GM23338 (cell line): ENCODE data around the gene CD247. TPM values are rescaled to one million over a fixed set of nuclear protein-coding genes. Genes with fewer than 3 reads are reported as not detected.

Experiments used
- ATAC-seq: fragments of 200-7000 bp; cut with Tn5 transposase; 3 replicates; pipeline ENCODE4 v1.9.1; 2020
- DNase-seq: peaks from one replicate; pipeline ENCODE4 v3.0.0-alpha.2; 2015; ENCODE audit warnings: low spot score
- H2AFZ ChIP-seq: fragments of 200-600 bp; sonication (generic); 2 replicates; pipeline ENCODE4 v1.8.0; 2016; ENCODE audit warnings: antibody characterized with exemption, mild to moderate bottlenecking, moderate library complexity
- H3F3A ChIP-seq: fragments of 200-600 bp; sonication (generic); replicated peaks from 2 replicates; pipeline ENCODE4 v1.8.0; 2017; ENCODE audit warnings: antibody characterized with exemption, mixed run types, low read depth
- H3K27ac ChIP-seq: fragments of 200-600 bp; sonication (generic); 2 replicates; pipeline ENCODE4 v1.6.1; 2016; ENCODE audit warnings: low read depth
- H3K27me3 ChIP-seq: fragments of 200-600 bp; sonication (generic); 2 replicates; pipeline ENCODE4 v1.8.0; 2016; ENCODE audit warnings: mild to moderate bottlenecking, mixed run types, moderate library complexity; ENCODE audit not compliant: insufficient read depth
- H3K36me3 ChIP-seq: fragments of 200-600 bp; sonication (generic); 2 replicates; pipeline ENCODE4 v1.8.0; 2016; ENCODE audit warnings: mild to moderate bottlenecking; ENCODE audit not compliant: insufficient read depth
- H3K4me1 ChIP-seq: fragments of 200-600 bp; sonication (generic); 2 replicates; pipeline ENCODE4 v1.8.0; 2016; ENCODE audit warnings: mild to moderate bottlenecking, moderate library complexity; ENCODE audit not compliant: insufficient read depth
- H3K4me2 ChIP-seq: fragments of 200-600 bp; sonication (generic); 2 replicates; pipeline ENCODE4 v1.7.1; 2017; ENCODE audit warnings: mixed run types
- H3K4me3 ChIP-seq: fragments of 200-600 bp; sonication (generic); 2 replicates; pipeline ENCODE4 v1.6.1; 2016; ENCODE audit warnings: mixed run types
- H3K79me2 ChIP-seq: fragments of 200-600 bp; sonication (generic); replicated peaks from 2 replicates; pipeline ENCODE4 v1.8.0; 2017; ENCODE audit warnings: mild to moderate bottlenecking; ENCODE audit not compliant: insufficient read depth
- H3K9me2 ChIP-seq: fragments of 200-600 bp; sonication (generic); 2 replicates; pipeline ENCODE4 v1.8.0; 2017; ENCODE audit not compliant: insufficient read depth
- H4K20me1 ChIP-seq: fragments of 200-600 bp; sonication (generic); replicated peaks from 2 replicates; pipeline ENCODE4 v1.8.0; 2017; ENCODE audit warnings: mild to moderate bottlenecking; ENCODE audit not compliant: insufficient read depth
- H3K27ac Mint-ChIP-seq: 2 replicates; pipeline ENCODE4 v1.8.0; 2020; ENCODE audit warnings: inconsistent platforms, mild to moderate bottlenecking, moderate library complexity, mixed read lengths
- H3K27me3 Mint-ChIP-seq: 3 replicates; pipeline ENCODE4 v1.8.0; 2022; ENCODE audit warnings: low read depth, mild to moderate bottlenecking, moderate library complexity, mixed read lengths, inconsistent platforms; ENCODE audit not compliant: insufficient read depth, poor library complexity
- H3K36me3 Mint-ChIP-seq: 3 replicates; pipeline ENCODE4 v1.8.0; 2021; ENCODE audit warnings: low read depth, mild to moderate bottlenecking, inconsistent platforms, moderate library complexity, mixed read lengths
- H3K4me1 Mint-ChIP-seq: 3 replicates; pipeline ENCODE4 v1.8.0; 2020; ENCODE audit warnings: mild to moderate bottlenecking, inconsistent platforms, mixed read lengths
- H3K4me3 Mint-ChIP-seq: 3 replicates; pipeline ENCODE4 v1.8.0; 2021; ENCODE audit warnings: moderate library complexity, mild to moderate bottlenecking, inconsistent platforms, mixed read lengths
- H3K9me3 Mint-ChIP-seq: 3 replicates; pipeline ENCODE4 v1.8.0; 2020; ENCODE audit warnings: moderate library complexity, mild to moderate bottlenecking, inconsistent platforms, mixed read lengths
- CREB1 ChIP-seq: fragments of 250-450 bp; sonication (Bioruptor Pico); IDR thresholded peaks from 2 replicates; pipeline ENCODE4 v1.5.0; 2020; ENCODE audit warnings: low read depth, mild to moderate bottlenecking, moderate library complexity
- EZH2 ChIP-seq: fragments of 200-600 bp; sonication (generic); IDR thresholded peaks from one replicate; pipeline ENCODE4 v1.8.0; 2017; ENCODE audit warnings: antibody characterized with exemption, mild to moderate bottlenecking, low read depth; ENCODE audit not compliant: unreplicated experiment
- EZH2phosphoT487 ChIP-seq: fragments of 200-600 bp; sonication (generic); IDR thresholded peaks from one replicate; pipeline ENCODE4 v1.8.1; 2018; ENCODE audit warnings: antibody characterized with exemption; ENCODE audit not compliant: unreplicated experiment
- JUNB ChIP-seq: IDR thresholded peaks from one replicate; pipeline ENCODE4 v1.6.1; 2016; ENCODE audit warnings: antibody characterized with exemption; ENCODE audit not compliant: unreplicated experiment
- NANOG ChIP-seq: IDR thresholded peaks from 2 replicates; pipeline ENCODE4 v1.6.1; 2016; ENCODE audit warnings: antibody characterized with exemption, borderline replicate concordance
- POLR2AphosphoS5 ChIP-seq: IDR thresholded peaks from 2 replicates; pipeline ENCODE4 v1.6.1; 2016; ENCODE audit warnings: antibody characterized with exemption, low read depth
- STAT1 ChIP-seq: IDR thresholded peaks from one replicate; pipeline ENCODE4 v1.6.1; 2016; ENCODE audit warnings: antibody characterized with exemption; ENCODE audit not compliant: unreplicated experiment
- ZNF114 ChIP-seq: fragments of 250-450 bp; sonication (Bioruptor Pico); IDR thresholded peaks from 2 replicates; pipeline ENCODE4 v1.5.0; 2020; ENCODE audit warnings: mild to moderate bottlenecking, moderate library complexity
- ZNF331 ChIP-seq: fragments of 250-450 bp; sonication (Bioruptor Pico); IDR thresholded peaks from 2 replicates; pipeline ENCODE4 v1.5.0; 2020; ENCODE audit warnings: low read depth, mild to moderate bottlenecking, moderate library complexity
- polyA plus RNA-seq: library from polyadenylated mRNA; unstranded; fragments of >200 nt; fragmentation: Nextera tagmentation; extraction: Ambion mirVana; gene quantifications from 2 replicates; pipeline ENCODE4 v1.2.1, GENCODE V29; 2016
- total RNA-seq: library from RNA; depleted of rRNA; stranded (reverse); fragments of >200 nt; shearing (Covaris generic); gene quantifications from 2 replicates; pipeline ENCODE4 v1.2.3, GENCODE V29; 2014
- TF ChIP-seq, protein P1 (sequence below), 2 experiments: fragments of 200-600 bp in 1 of 2; sonication (generic) in 1 of 2; conservative IDR thresholded peaks; 2 replicates each; pipeline versions ENCODE4 v1.5.1 to v1.6.1; 2016 to 2017; ENCODE audit warnings: antibody characterized with exemption in 2 of 2, low read depth in 2 of 2, mild to moderate bottlenecking in 2 of 2, moderate library complexity in 1 of 2
- TF ChIP-seq, protein P2 (sequence below): fragments of 250-450 bp; sonication (Bioruptor Pico); IDR thresholded peaks from 2 replicates; pipeline ENCODE4 v1.5.0; 2020; ENCODE audit warnings: mild to moderate bottlenecking, moderate library complexity
- TF ChIP-seq, protein P3 (sequence below): IDR thresholded peaks from one replicate; pipeline ENCODE4 v1.6.1; 2018; ENCODE audit warnings: antibody characterized with exemption; ENCODE audit not compliant: unreplicated experiment
- TF ChIP-seq, protein P4 (sequence below): IDR thresholded peaks from 2 replicates; pipeline ENCODE4 v1.6.1; 2016; ENCODE audit warnings: antibody characterized with exemption

CD247 gene
- total and polyA plus RNA-seq, 2 experiments from 2014 or later = 1.2 to 1.4 TPM

DNA sequence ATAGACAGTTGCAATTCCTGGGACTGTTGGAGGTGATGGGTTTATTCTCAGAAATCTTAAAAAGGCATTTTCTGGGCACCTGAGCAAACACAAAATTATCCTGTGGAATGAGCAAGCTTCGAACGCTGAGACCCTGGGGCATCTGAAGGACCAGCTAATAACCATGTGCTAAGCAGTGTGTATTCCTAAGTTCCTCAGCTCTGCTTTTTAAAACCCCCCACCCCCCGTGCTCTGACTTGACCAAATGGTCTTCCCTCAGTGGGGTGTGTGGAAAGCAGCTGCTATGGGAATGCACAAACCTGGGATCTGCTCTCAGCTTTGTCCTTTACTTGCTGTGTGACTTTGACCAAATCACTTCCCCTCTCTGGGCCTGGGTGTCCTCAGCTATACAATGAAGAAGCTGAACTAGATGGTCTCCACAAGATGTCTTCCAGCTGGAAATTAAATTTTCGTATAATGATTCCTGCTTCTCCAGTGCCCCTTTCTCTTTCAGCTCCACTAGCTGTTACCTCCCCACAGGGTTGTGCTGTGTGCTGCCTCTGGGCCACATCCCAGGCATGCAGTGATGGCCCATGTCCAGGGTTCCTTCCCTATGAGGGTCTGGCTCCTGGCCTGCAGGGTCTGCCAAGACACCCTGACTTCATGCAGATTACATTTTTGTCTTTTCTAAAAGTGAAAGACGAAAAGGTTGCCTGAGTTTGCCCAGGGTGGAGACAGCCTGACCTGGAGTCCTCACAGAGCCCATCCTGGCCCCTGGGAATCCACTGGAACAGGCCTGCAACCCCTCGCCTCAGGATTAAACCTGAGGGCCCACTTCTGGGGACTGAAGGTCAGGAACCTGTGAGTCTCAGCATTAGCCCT is 14.9 kb upstream of the CD247 start:
- Histone ChIP-seq H3K79me2 (no peaks in the 10 kb centered on the region), H3K36me3 (no peaks in the 10 kb centered on the region), H3K4me3 (no peak overlapping the region), H3K27ac (no peak overlapping the region), H4K20me1 (no peaks in the 10 kb centered on the region), H3K4me1 (no peaks in the 10 kb centered on the region), H2AFZ (peak overlapping the region; percentile 30; the same call in 1 of the 2 replicates), H3F3A (no peaks in the 10 kb centered on the region), H3K27me3 (no peaks in the 10 kb centered on the region), H3K4me2 (no peak overlapping the region), H3K9me2 (no peaks in the 10 kb centered on the region)
- Mint-ChIP-seq H3K9me3 (no peaks in the 10 kb centered on the region), H3K4me3 (no peak overlapping the region), H3K27ac (no peak overlapping the region), H3K4me1 (no peaks in the 10 kb centered on the region; the same call in 2 of the 3 replicates), H3K27me3 (peaks cover 2% of the 10 kb centered on the region), H3K36me3 (no peaks in the 10 kb centered on the region)
- DNase-seq (no peak), ATAC-seq (peak; percentile 65)
- TF ChIP-seq EZH2 (no peak), ZNF114 (CRISPR knock-in tag) (no peak), JUNB (no peak), ZNF331 (CRISPR knock-in tag) (no peak), EZH2phosphoT487 (no peak), STAT1 (no peak), NANOG (no peak), CREB1 (no peak), POLR2AphosphoS5 (no peak)
- TF ChIP-seq, protein P1, sequence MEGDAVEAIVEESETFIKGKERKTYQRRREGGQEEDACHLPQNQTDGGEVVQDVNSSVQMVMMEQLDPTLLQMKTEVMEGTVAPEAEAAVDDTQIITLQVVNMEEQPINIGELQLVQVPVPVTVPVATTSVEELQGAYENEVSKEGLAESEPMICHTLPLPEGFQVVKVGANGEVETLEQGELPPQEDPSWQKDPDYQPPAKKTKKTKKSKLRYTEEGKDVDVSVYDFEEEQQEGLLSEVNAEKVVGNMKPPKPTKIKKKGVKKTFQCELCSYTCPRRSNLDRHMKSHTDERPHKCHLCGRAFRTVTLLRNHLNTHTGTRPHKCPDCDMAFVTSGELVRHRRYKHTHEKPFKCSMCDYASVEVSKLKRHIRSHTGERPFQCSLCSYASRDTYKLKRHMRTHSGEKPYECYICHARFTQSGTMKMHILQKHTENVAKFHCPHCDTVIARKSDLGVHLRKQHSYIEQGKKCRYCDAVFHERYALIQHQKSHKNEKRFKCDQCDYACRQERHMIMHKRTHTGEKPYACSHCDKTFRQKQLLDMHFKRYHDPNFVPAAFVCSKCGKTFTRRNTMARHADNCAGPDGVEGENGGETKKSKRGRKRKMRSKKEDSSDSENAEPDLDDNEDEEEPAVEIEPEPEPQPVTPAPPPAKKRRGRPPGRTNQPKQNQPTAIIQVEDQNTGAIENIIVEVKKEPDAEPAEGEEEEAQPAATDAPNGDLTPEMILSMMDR (conservative IDR thresholded peaks at IDR 0.05; ENCODE audit: low read depth in 2 of 2) = no peak
- TF ChIP-seq, protein P2, sequence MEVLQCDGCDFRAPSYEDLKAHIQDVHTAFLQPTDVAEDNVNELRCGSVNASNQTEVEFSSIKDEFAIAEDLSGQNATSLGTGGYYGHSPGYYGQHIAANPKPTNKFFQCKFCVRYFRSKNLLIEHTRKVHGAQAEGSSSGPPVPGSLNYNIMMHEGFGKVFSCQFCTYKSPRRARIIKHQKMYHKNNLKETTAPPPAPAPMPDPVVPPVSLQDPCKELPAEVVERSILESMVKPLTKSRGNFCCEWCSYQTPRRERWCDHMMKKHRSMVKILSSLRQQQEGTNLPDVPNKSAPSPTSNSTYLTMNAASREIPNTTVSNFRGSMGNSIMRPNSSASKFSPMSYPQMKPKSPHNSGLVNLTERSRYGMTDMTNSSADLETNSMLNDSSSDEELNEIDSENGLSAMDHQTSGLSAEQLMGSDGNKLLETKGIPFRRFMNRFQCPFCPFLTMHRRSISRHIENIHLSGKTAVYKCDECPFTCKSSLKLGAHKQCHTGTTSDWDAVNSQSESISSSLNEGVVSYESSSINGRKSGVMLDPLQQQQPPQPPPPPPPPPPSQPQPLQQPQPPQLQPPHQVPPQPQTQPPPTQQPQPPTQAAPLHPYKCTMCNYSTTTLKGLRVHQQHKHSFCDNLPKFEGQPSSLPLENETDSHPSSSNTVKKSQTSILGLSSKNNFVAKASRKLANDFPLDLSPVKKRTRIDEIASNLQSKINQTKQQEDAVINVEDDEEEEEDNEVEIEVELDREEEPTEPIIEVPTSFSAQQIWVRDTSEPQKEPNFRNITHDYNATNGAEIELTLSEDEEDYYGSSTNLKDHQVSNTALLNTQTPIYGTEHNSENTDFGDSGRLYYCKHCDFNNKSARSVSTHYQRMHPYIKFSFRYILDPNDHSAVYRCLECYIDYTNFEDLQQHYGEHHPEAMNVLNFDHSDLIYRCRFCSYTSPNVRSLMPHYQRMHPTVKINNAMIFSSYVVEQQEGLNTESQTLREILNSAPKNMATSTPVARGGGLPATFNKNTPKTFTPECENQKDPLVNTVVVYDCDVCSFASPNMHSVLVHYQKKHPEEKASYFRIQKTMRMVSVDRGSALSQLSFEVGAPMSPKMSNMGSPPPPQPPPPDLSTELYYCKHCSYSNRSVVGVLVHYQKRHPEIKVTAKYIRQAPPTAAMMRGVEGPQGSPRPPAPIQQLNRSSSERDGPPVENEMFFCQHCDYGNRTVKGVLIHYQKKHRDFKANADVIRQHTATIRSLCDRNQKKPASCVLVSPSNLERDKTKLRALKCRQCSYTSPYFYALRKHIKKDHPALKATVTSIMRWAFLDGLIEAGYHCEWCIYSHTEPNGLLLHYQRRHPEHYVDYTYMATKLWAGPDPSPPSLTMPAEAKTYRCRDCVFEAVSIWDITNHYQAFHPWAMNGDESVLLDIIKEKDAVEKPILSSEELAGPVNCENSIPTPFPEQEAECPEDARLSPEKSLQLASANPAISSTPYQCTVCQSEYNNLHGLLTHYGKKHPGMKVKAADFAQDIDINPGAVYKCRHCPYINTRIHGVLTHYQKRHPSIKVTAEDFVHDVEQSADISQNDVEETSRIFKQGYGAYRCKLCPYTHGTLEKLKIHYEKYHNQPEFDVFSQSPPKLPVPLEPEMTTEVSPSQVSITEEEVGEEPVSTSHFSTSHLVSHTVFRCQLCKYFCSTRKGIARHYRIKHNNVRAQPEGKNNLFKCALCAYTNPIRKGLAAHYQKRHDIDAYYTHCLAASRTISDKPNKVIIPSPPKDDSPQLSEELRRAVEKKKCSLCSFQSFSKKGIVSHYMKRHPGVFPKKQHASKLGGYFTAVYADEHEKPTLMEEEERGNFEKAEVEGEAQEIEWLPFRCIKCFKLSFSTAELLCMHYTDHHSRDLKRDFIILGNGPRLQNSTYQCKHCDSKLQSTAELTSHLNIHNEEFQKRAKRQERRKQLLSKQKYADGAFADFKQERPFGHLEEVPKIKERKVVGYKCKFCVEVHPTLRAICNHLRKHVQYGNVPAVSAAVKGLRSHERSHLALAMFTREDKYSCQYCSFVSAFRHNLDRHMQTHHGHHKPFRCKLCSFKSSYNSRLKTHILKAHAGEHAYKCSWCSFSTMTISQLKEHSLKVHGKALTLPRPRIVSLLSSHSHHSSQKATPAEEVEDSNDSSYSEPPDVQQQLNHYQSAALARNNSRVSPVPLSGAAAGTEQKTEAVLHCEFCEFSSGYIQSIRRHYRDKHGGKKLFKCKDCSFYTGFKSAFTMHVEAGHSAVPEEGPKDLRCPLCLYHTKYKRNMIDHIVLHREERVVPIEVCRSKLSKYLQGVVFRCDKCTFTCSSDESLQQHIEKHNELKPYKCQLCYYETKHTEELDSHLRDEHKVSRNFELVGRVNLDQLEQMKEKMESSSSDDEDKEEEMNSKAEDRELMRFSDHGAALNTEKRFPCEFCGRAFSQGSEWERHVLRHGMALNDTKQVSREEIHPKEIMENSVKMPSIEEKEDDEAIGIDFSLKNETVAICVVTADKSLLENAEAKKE (CRISPR knock-in tag) = no peak
- TF ChIP-seq, protein P3, sequence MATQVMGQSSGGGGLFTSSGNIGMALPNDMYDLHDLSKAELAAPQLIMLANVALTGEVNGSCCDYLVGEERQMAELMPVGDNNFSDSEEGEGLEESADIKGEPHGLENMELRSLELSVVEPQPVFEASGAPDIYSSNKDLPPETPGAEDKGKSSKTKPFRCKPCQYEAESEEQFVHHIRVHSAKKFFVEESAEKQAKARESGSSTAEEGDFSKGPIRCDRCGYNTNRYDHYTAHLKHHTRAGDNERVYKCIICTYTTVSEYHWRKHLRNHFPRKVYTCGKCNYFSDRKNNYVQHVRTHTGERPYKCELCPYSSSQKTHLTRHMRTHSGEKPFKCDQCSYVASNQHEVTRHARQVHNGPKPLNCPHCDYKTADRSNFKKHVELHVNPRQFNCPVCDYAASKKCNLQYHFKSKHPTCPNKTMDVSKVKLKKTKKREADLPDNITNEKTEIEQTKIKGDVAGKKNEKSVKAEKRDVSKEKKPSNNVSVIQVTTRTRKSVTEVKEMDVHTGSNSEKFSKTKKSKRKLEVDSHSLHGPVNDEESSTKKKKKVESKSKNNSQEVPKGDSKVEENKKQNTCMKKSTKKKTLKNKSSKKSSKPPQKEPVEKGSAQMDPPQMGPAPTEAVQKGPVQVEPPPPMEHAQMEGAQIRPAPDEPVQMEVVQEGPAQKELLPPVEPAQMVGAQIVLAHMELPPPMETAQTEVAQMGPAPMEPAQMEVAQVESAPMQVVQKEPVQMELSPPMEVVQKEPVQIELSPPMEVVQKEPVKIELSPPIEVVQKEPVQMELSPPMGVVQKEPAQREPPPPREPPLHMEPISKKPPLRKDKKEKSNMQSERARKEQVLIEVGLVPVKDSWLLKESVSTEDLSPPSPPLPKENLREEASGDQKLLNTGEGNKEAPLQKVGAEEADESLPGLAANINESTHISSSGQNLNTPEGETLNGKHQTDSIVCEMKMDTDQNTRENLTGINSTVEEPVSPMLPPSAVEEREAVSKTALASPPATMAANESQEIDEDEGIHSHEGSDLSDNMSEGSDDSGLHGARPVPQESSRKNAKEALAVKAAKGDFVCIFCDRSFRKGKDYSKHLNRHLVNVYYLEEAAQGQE = no peak
- TF ChIP-seq, protein P4, sequence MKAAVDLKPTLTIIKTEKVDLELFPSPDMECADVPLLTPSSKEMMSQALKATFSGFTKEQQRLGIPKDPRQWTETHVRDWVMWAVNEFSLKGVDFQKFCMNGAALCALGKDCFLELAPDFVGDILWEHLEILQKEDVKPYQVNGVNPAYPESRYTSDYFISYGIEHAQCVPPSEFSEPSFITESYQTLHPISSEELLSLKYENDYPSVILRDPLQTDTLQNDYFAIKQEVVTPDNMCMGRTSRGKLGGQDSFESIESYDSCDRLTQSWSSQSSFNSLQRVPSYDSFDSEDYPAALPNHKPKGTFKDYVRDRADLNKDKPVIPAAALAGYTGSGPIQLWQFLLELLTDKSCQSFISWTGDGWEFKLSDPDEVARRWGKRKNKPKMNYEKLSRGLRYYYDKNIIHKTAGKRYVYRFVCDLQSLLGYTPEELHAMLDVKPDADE = no peak
